A673 (cell line): ENCODE results near the gene BPIFA3. TPM values are rescaled to one million over a fixed set of nuclear protein-coding genes. Genes with fewer than 3 reads are reported as not detected.
A peak's percentile ranks its signal among the peaks of the same experiment; 100 is the strongest.
"Not testable (repeated sequence)": the region's sequence is repeated elsewhere in the genome, so short reads cannot be mapped to it uniquely, and the experiment has no call there.

Experiments
- BruUV-seq: library from RNA; stranded (reverse); fragments of 400-500 nt; replicated peaks from 2 replicates; lab custom pipeline; 2021; lab: Mats Ljungman, UMichigan
- CTCF ChIA-PET: fragments of 300-600 bp; sonication (Branson Sonifier 250); formaldehyde crosslinking; loops from one replicate; lab custom pipeline; 2022; ENCODE audit warnings: antibody characterized with exemption; lab: Charles Lee
- POLR2A ChIA-PET: fragments of 300-600 bp; sonication (Branson Sonifier 250); formaldehyde crosslinking; loops from one replicate; lab custom pipeline; 2022; ENCODE audit warnings: antibody characterized with exemption; ENCODE audit not compliant: low non-redundant PET; lab: Charles Lee
- DNase-seq: peaks from one replicate; pipeline ENCODE4 v3.0.0-alpha.2; 2015; ENCODE audit warnings: low spot score
- H3K27ac ChIP-seq: fragments of 200-600 bp; sonication (generic); 2 replicates; pipeline ENCODE4 v1.5.1; 2016; ENCODE audit warnings: mixed run types, low read depth, mild to moderate bottlenecking, mixed read lengths, antibody characterized with exemption, low read length; ENCODE audit not compliant: poor library complexity, severe bottlenecking
- H3K27me3 ChIP-seq: fragments of 200-600 bp; sonication (generic); replicated peaks from 2 replicates; pipeline ENCODE4 v1.6.1; 2017; ENCODE audit warnings: mixed run types, low read depth, mild to moderate bottlenecking, mixed read lengths, antibody characterized with exemption, low read length; ENCODE audit not compliant: insufficient read depth, poor library complexity
- H3K36me3 ChIP-seq: fragments of 200-600 bp; sonication (generic); 2 replicates; pipeline ENCODE4 v1.6.1; 2016; ENCODE audit warnings: mixed run types, mild to moderate bottlenecking, mixed read lengths, antibody characterized with exemption, low read length; ENCODE audit not compliant: insufficient read depth, poor library complexity, severe bottlenecking
- H3K4me1 ChIP-seq: fragments of 200-600 bp; sonication (generic); 2 replicates; pipeline ENCODE4 v1.6.1; 2017; ENCODE audit warnings: mixed run types, mild to moderate bottlenecking, mixed read lengths, antibody characterized with exemption, low read length; ENCODE audit not compliant: insufficient read depth, poor library complexity, severe bottlenecking
- H3K4me3 ChIP-seq: fragments of 200-600 bp; sonication (generic); 2 replicates; pipeline ENCODE4 v1.5.1; 2016; ENCODE audit warnings: low read depth, mixed run types, mild to moderate bottlenecking, mixed read lengths, low read length; ENCODE audit not compliant: poor library complexity, severe bottlenecking
- H3K9me3 ChIP-seq: fragments of 200-600 bp; sonication (generic); 2 replicates; pipeline ENCODE4 v1.6.1; 2016; ENCODE audit warnings: mixed run types, low read depth, mild to moderate bottlenecking, mixed read lengths, antibody characterized with exemption, low read length; ENCODE audit not compliant: poor library complexity, severe bottlenecking
- EZH2 ChIP-seq: fragments of 200-600 bp; sonication (generic); IDR thresholded peaks from 2 replicates; pipeline ENCODE4 v1.6.1; 2017; ENCODE audit warnings: borderline replicate concordance, low read depth, mild to moderate bottlenecking, mixed read lengths, antibody characterized with exemption, low read length; ENCODE audit not compliant: poor library complexity, severe bottlenecking
- intact Hi-C: fragments of 100-400 bp; cut with micrococcal nuclease; formaldehyde crosslinking; loops from one replicate; pipeline ENCODE4 v1.10.0; 2022; ENCODE audit not compliant: unreplicated experiment
- total RNA-seq: library from RNA; stranded (reverse); gene quantifications from 2 replicates; pipeline ENCODE4 v1.2.3, GENCODE V29; 2021
- TF ChIP-seq, protein P1 (sequence below): fragments of 300-800, 200-600 bp; sonication (generic); conservative IDR thresholded peaks from 2 replicates; pipeline ENCODE4 v1.5.1; 2017; ENCODE audit warnings: low read depth, mild to moderate bottlenecking, antibody characterized with exemption, low read length, moderate library complexity, mixed read lengths

BPIFA3 gene
- total RNA-seq, 1 experiment from 2014 or later: not detected

GRCh38 chr20:33181482-33182093 lies 35.6 kb upstream of the BPIFA3 start:
- no TSS peak for BruUV-seq
- ChIA-PET CTCF (no interaction called here), POLR2A (no interaction called here)

GRCh38 chr20:33183312-33183711 lies 33.8 kb upstream of the BPIFA3 start:
- Histone ChIP-seq H3K27me3 (no peaks in the 10 kb centered on the region), H3K9me3 (no peaks in the 10 kb centered on the region), H3K4me1 (no peaks in the 10 kb centered on the region), H3K27ac (no peak overlapping the region), H3K4me3 (no peak overlapping the region), H3K36me3 (no peaks in the 10 kb centered on the region)
- no peak for TF ChIP-seq EZH2
- TF ChIP-seq, protein P1, sequence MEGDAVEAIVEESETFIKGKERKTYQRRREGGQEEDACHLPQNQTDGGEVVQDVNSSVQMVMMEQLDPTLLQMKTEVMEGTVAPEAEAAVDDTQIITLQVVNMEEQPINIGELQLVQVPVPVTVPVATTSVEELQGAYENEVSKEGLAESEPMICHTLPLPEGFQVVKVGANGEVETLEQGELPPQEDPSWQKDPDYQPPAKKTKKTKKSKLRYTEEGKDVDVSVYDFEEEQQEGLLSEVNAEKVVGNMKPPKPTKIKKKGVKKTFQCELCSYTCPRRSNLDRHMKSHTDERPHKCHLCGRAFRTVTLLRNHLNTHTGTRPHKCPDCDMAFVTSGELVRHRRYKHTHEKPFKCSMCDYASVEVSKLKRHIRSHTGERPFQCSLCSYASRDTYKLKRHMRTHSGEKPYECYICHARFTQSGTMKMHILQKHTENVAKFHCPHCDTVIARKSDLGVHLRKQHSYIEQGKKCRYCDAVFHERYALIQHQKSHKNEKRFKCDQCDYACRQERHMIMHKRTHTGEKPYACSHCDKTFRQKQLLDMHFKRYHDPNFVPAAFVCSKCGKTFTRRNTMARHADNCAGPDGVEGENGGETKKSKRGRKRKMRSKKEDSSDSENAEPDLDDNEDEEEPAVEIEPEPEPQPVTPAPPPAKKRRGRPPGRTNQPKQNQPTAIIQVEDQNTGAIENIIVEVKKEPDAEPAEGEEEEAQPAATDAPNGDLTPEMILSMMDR: no peak
- BruUV-seq: no TSS peak
- peak; percentile 14 for DNase-seq
- ChIA-PET POLR2A (no interaction called here), CTCF (no interaction called here)
- intact Hi-C loops: no loop called here

More at GRCh38 chr20:33181482-33182093, 35.6 kb upstream of the BPIFA3 start:
- intact Hi-C loops: no loop called here
- Histone ChIP-seq H3K9me3 (no peaks in the 10 kb centered on the region), H3K36me3 (no peaks in the 10 kb centered on the region), H3K4me3 (no peak overlapping the region), H3K27ac (no peak overlapping the region), H3K4me1 (no peaks in the 10 kb centered on the region), H3K27me3 (no peaks in the 10 kb centered on the region)
- no peak for TF ChIP-seq EZH2
- TF ChIP-seq, protein P1: no peak
- DNase-seq: no peak

DNA sequence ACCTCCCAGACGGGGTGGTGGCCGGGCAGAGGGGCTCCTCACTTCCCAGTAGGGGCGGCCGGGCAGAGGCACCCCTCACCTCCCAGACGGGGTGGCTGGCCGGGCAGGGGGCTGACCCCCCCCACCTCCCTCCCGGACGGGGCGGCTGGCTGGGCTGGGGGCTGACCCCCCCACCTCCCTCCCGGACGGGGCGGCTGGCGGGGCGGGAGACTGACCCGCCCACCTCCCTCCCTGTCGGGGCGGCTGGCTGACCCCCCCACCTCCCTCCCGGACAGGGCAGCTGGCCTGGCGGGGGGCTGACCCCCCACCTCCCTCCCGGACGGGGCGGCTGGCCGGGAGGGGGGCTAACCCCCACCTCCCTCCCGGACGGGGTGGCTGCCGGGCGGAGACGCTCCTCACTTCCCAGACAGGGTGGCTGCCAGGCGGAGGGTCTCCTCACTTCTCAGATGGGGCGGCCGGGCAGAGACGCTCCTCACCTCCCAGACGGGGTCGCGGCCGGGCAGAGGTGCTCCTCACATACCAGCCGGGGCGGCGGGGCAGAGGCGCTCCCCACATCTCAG lies 32.0 kb upstream of the BPIFA3 start:
- H3K4me1 ChIP-seq, intact Hi-C loops, POLR2A ChIA-PET, H3K9me3 ChIP-seq, H3K36me3 ChIP-seq, DNase-seq, BruUV-seq, H3K27me3 ChIP-seq, H3K27ac ChIP-seq, CTCF ChIA-PET, H3K4me3 ChIP-seq: not testable (repeated sequence)

DNA sequence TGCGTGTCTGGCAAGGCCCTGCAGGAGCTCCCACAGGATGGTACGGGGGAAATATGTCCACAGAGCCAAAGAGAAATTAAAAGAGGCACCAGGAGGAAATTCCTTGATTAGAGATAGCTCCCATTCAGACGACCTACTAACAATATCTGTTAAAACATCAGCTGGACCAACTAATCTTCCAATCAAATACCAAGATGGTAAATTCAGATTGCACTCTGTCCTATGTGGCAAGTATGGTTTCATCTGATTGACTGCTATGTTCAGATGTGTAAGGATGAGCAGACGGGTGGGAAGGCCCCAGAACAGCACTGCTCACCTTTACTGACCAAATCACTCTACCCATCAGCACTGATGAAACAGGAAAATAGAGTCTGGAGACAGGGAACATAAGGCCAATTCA lies 29.7 kb upstream of the BPIFA3 start:
- H3K4me3 ChIP-seq: no peak overlapping the region
- no peak for TF ChIP-seq EZH2
- TF ChIP-seq, protein P1: no peak
- peaks cover 21% of the 10 kb centered on the region for H3K27me3 ChIP-seq
- intact Hi-C loops: no loop called here
- no peaks in the 10 kb centered on the region for H3K36me3 ChIP-seq
- ChIA-PET POLR2A (no interaction called here), CTCF (no interaction called here)
- no TSS peak for BruUV-seq
- no peaks in the 10 kb centered on the region for H3K9me3 ChIP-seq
- H3K4me1 ChIP-seq: no peaks in the 10 kb centered on the region
- no peak for DNase-seq
- H3K27ac ChIP-seq: no peak overlapping the region
